8988T (cell line): ENCODE measurements around the gene CCDC149.

Experiments
- DNase-seq: peaks from one replicate; pipeline ENCODE4 v3.0.0; 2011

The CCDC149 gene

GRCh38 chr4:24799196-24799543 lies 113.7 kb downstream of the CCDC149 start:
- DNase-seq, result no peak

GRCh38 chr4:24798036-24798610 lies 114.7 kb downstream of the CCDC149 start:
- no peak for DNase-seq

- DNase-seq, result no peak
Observed at GRCh38 chr4:24796620-24797019, 116.2 kb downstream of the CCDC149 start.

- DNase-seq, result no peak
Observed at GRCh38 chr4:24795666-24796381, 117.0 kb downstream of the CCDC149 start.

- DNase-seq, result no peak
Observed at GRCh38 chr4:24794916-24795665, 117.8 kb downstream of the CCDC149 start, which contains the start of gene SOD3. SOD3 (plus strand) TSS chr4:24795573; CDS start chr4:24799522, 3,949 bp downstream.

- DNase-seq, result no peak
Observed at GRCh38 chr4:24794480-24794879, 118.4 kb downstream of the CCDC149 start.

- DNase-seq, result no peak
Observed at GRCh38 chr4:24794051-24794450, 118.8 kb downstream of the CCDC149 start.

- DNase-seq, result no peak
Observed at GRCh38 chr4:24793219-24794005, 119.4 kb downstream of the CCDC149 start.

GRCh38 chr4:24792552-24792951 lies 120.3 kb downstream of the CCDC149 start:
- no peak for DNase-seq

- no peak for DNase-seq
Observed at GRCh38 chr4:24791043-24791442, 121.8 kb downstream of the CCDC149 start.

GRCh38 chr4:24783506-24783905 lies 129.3 kb downstream of the CCDC149 start:
- no peak for DNase-seq

GRCh38 chr4:24781999-24782745 lies 130.7 kb downstream of the CCDC149 start:
- DNase-seq, result no peak

GRCh38 chr4:24780936-24781495 lies 131.8 kb downstream of the CCDC149 start:
- DNase-seq, result no peak

- DNase-seq, result no peak
Observed at GRCh38 chr4:24778464-24779225, 134.2 kb downstream of the CCDC149 start.

GRCh38 chr4:24777536-24778463 lies 135.0 kb downstream of the CCDC149 start:
- no peak for DNase-seq

GRCh38 chr4:24775750-24776149 lies 137.1 kb downstream of the CCDC149 start:
- no peak for DNase-seq

- DNase-seq, result no peak
Observed at GRCh38 chr4:24775032-24775605, 137.7 kb downstream of the CCDC149 start.

GRCh38 chr4:24774452-24774851 lies 138.4 kb downstream of the CCDC149 start:
- no peak for DNase-seq

- DNase-seq, result no peak
Observed at GRCh38 chr4:24772952-24773351, 139.9 kb downstream of the CCDC149 start.
